Endothelial cell of umbilical vein (primary cell): ENCODE data around the gene SPDL1.

Source experiments
- FOS ChIP-seq: IDR thresholded peaks from 2 replicates; pipeline ENCODE4 v1.6.1; 2011; ENCODE audit warnings: mild to moderate bottlenecking, low read length, moderate library complexity, borderline replicate concordance; ENCODE audit not compliant: insufficient read depth
- MAX ChIP-seq: IDR thresholded peaks from 2 replicates; pipeline ENCODE4 v1.6.1; 2011; ENCODE audit not compliant: insufficient read depth, insufficient read length
- MYC ChIP-seq: IDR thresholded peaks from one replicate; pipeline ENCODE4 v1.6.1; 2011; ENCODE audit warnings: mild to moderate bottlenecking, low read depth, low read length
- POLR2A ChIP-seq: IDR thresholded peaks from 2 replicates; pipeline ENCODE4 v1.6.1; 2012; ENCODE audit warnings: low read depth, mild to moderate bottlenecking, control low read depth, low read length
- TF ChIP-seq, protein P1 (sequence below), 2 donors: IDR thresholded peaks; 1 replicate in 1 of 2; 2 replicates in 1 of 2; pipeline ENCODE4 v1.5.1; 2011; ENCODE audit warnings: low read length in 2 of 2, mild to moderate bottlenecking in 2 of 2, moderate library complexity in 2 of 2, control low read depth in 1 of 2, inconsistent platforms in 1 of 2, low read depth in 1 of 2; ENCODE audit not compliant: insufficient read depth in 1 of 2; ENCODE audit errors: extremely low read depth in 1 of 2

GRCh38 chr5:169545762-169546161 lies 37.8 kb upstream of the SPDL1 start:
- TF ChIP-seq, protein P1, sequence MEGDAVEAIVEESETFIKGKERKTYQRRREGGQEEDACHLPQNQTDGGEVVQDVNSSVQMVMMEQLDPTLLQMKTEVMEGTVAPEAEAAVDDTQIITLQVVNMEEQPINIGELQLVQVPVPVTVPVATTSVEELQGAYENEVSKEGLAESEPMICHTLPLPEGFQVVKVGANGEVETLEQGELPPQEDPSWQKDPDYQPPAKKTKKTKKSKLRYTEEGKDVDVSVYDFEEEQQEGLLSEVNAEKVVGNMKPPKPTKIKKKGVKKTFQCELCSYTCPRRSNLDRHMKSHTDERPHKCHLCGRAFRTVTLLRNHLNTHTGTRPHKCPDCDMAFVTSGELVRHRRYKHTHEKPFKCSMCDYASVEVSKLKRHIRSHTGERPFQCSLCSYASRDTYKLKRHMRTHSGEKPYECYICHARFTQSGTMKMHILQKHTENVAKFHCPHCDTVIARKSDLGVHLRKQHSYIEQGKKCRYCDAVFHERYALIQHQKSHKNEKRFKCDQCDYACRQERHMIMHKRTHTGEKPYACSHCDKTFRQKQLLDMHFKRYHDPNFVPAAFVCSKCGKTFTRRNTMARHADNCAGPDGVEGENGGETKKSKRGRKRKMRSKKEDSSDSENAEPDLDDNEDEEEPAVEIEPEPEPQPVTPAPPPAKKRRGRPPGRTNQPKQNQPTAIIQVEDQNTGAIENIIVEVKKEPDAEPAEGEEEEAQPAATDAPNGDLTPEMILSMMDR (IDR thresholded peaks at IDR 0.05; ENCODE audit: extremely low read depth in 1 of 2, insufficient read depth in 1 of 2, low read depth in 1 of 2, low read length in 2 of 2) = no peak
- TF ChIP-seq POLR2A (no peak), MYC (no peak), MAX (no peak), FOS (no peak)
